MCF 10A (cell line): ENCODE data around the gene TRAPPC3. TPM values are rescaled to one million over a fixed set of nuclear protein-coding genes. Genes with fewer than 3 reads are reported as not detected.
"Not testable (repeated sequence)": the region's sequence is repeated elsewhere in the genome, so short reads cannot be mapped to it uniquely, and the experiment has no call there.

Experiments
- Bru-seq: library from RNA; stranded (reverse); fragments of 400-500 nt; gene quantifications from one replicate; lab custom pipeline; 2021; lab: Mats Ljungman, UMichigan
- BruChase-seq, 2 experiments: library from RNA; stranded (reverse); fragments of 400-500 nt; gene quantifications; one replicate each; lab custom pipeline; 2021; lab: Mats Ljungman, UMichigan
- BruUV-seq: library from RNA; stranded (reverse); fragments of 400-500 nt; replicated peaks from 2 replicates; lab custom pipeline; 2021; lab: Mats Ljungman, UMichigan
- CTCF ChIA-PET: fragments of 300-600 bp; sonication (Branson Sonifier 250); formaldehyde crosslinking; extraction: SDS; loops from one replicate; lab custom pipeline; 2021; ENCODE audit warnings: antibody characterized with exemption, inconsistent platforms; lab: Yijun Ruan, JAX
- POLR2A ChIA-PET: fragments of 300-600, 350-650 bp; sonication (Branson Sonifier 250); formaldehyde crosslinking; extraction: SDS; loops from one replicate; lab custom pipeline; 2020; ENCODE audit warnings: antibody characterized with exemption, inconsistent platforms; lab: Yijun Ruan, JAX
- DNase-seq: peaks from one replicate; pipeline ENCODE4 v3.0.0-alpha.2; 2018; ENCODE audit not compliant: unreplicated experiment
- H3K27ac Mint-ChIP-seq: one replicate; pipeline ENCODE4 v1.8.0; 2022; ENCODE audit warnings: mild to moderate bottlenecking, low read depth, mixed read lengths; ENCODE audit not compliant: unreplicated experiment
- H3K27me3 Mint-ChIP-seq: one replicate; pipeline ENCODE4 v1.8.0; 2022; ENCODE audit warnings: mixed read lengths; ENCODE audit not compliant: insufficient read depth, unreplicated experiment
- H3K36me3 Mint-ChIP-seq: one replicate; pipeline ENCODE4 v1.8.0; 2022; ENCODE audit warnings: mild to moderate bottlenecking, moderate library complexity, mixed read lengths; ENCODE audit not compliant: insufficient read depth, unreplicated experiment
- H3K4me1 Mint-ChIP-seq: one replicate; pipeline ENCODE4 v1.8.0; 2022; ENCODE audit warnings: mixed read lengths; ENCODE audit not compliant: insufficient read depth, unreplicated experiment
- H3K4me3 Mint-ChIP-seq: one replicate; pipeline ENCODE4 v1.8.0; 2022; ENCODE audit warnings: mild to moderate bottlenecking, moderate library complexity, mixed read lengths; ENCODE audit not compliant: unreplicated experiment
- H3K9me3 Mint-ChIP-seq: one replicate; pipeline ENCODE4 v1.8.0; 2022; ENCODE audit warnings: mixed read lengths; ENCODE audit not compliant: unreplicated experiment
- intact Hi-C: fragments of 100-400 bp; cut with micrococcal nuclease; formaldehyde crosslinking; loops from 2 replicates; pipeline ENCODE4 v1.14.1; 2022
- long read RNA-seq: library from polyadenylated mRNA; stranded (forward); transcript quantifications from one replicate; pipeline ENCODE4 v2.0.0, GENCODE V29; 2022
- total RNA-seq: library from RNA; stranded (reverse); gene quantifications from 2 replicates; pipeline ENCODE4 v1.2.3, GENCODE V29; 2022
- TF ChIP-seq, protein P1 (sequence below): fragments of 200-600 bp; IDR thresholded peaks from one replicate; pipeline ENCODE4 v1.8.0; 2022; ENCODE audit warnings: antibody characterized with exemption, mild to moderate bottlenecking; ENCODE audit not compliant: unreplicated experiment

The TRAPPC3 gene
- 72.8 and 75.5 TPM in 2 replicates for total RNA-seq
- Bru-seq, nascent RNA = percentile 75 among the genes with signal in this experiment
- BruChase-seq, experiment 1, labeled RNA remaining after a 6-hour chase = percentile 87 among the genes with signal in this experiment
- BruChase-seq, experiment 2, labeled RNA remaining after a 2-hour chase = percentile 85 among the genes with signal in this experiment
- long read RNA-seq, transcript TRAPPC3-204 (5 exons, 1,265 nt) = major isoform, 31 of 39 reads
- long read RNA-seq, partial matches to known transcripts = 1 of 39 reads
- long read RNA-seq, other reads (novel, unspliced or antisense) = 5 of 39 reads

- intact Hi-C loops = loop anchor here (1.0 kb wide), 7 partner anchors 12 to 271 kb away; partner anchors contain the start of gene THRAP3
- Mint-ChIP-seq H3K36me3 (peaks cover 7% of the 10 kb centered on the region), H3K27ac (peak within 1 kb of the TSS; percentile 100), H3K4me3 (peak within 1 kb of the TSS; percentile 100), H3K4me1 (peaks cover 24% of the 10 kb centered on the region), H3K9me3 (no peaks in the 10 kb centered on the region), H3K27me3 (no peaks in the 10 kb centered on the region)
- TF ChIP-seq, protein P1, sequence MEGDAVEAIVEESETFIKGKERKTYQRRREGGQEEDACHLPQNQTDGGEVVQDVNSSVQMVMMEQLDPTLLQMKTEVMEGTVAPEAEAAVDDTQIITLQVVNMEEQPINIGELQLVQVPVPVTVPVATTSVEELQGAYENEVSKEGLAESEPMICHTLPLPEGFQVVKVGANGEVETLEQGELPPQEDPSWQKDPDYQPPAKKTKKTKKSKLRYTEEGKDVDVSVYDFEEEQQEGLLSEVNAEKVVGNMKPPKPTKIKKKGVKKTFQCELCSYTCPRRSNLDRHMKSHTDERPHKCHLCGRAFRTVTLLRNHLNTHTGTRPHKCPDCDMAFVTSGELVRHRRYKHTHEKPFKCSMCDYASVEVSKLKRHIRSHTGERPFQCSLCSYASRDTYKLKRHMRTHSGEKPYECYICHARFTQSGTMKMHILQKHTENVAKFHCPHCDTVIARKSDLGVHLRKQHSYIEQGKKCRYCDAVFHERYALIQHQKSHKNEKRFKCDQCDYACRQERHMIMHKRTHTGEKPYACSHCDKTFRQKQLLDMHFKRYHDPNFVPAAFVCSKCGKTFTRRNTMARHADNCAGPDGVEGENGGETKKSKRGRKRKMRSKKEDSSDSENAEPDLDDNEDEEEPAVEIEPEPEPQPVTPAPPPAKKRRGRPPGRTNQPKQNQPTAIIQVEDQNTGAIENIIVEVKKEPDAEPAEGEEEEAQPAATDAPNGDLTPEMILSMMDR = peak; percentile 91
- ChIA-PET CTCF (interaction anchor here (0.7 to 7.8 kb wide), 45 partner anchors 10 to 1323 kb away, joined by 3 to 194 read pairs (median 6); partner anchors contain the start of genes LSM10 and THRAP3), POLR2A (interaction anchor here (0.6 to 5.2 kb wide), 45 partner anchors 12 to 1365 kb away, joined by 3 to 94 read pairs (median 4); partner anchors contain the start of genes ADPRS, AGO1, LSM10 and MEAF6)
- peak; percentile 100 for DNase-seq
- no TSS peak for BruUV-seq
These were observed at the start of gene TRAPPC3 for GRCh38 chr1:36149237-36149972. TRAPPC3 (minus strand) TSS chr1:36149486; CDS start chr1:36149378, 108 bp downstream.

GRCh38 chr1:36198641-36199040 lies 49.4 kb upstream of the TRAPPC3 start:
- POLR2A ChIA-PET = interaction anchor here (1.0 to 3.7 kb wide), 3 partner anchors 26 to 49 kb away, joined by 4 to 31 read pairs (median 11); partner anchors contain the start of genes THRAP3 and TRAPPC3
- Mint-ChIP-seq H3K27ac (no peak overlapping the region), H3K4me3 (no peak overlapping the region), H3K36me3 (no peaks in the 10 kb centered on the region), H3K9me3 (no peaks in the 10 kb centered on the region), H3K4me1 (peaks cover 17% of the 10 kb centered on the region), H3K27me3 (no peaks in the 10 kb centered on the region)
- no TSS peak for BruUV-seq
- TF ChIP-seq, protein P1 = no peak
- CTCF ChIA-PET = interaction anchor here (0.6 to 3.2 kb wide), 3 partner anchors 10 to 207 kb away, joined by 3 to 13 read pairs (median 3); no protein-coding TSS in a partner anchor
- no peak for DNase-seq
- intact Hi-C loops = no loop called here

GRCh38 chr1:36196805-36197204 lies 47.5 kb upstream of the TRAPPC3 start:
- H3K36me3 Mint-ChIP-seq, intact Hi-C loops, POLR2A ChIA-PET, H3K9me3 Mint-ChIP-seq, DNase-seq, H3K27me3 Mint-ChIP-seq, H3K27ac Mint-ChIP-seq, BruUV-seq, H3K4me3 Mint-ChIP-seq: not testable (repeated sequence)
- H3K4me1 Mint-ChIP-seq = peaks cover 12% of the 10 kb centered on the region
- CTCF ChIA-PET = interaction anchor here (1.0 to 3.2 kb wide), 3 partner anchors 8 to 20 kb away, joined by 3 to 13 read pairs (median 3); no protein-coding TSS in a partner anchor

- TF ChIP-seq, protein P1 = peak; percentile 85
- no peaks in the 10 kb centered on the region for H3K27me3 Mint-ChIP-seq
- no TSS peak for BruUV-seq
- H3K4me3 Mint-ChIP-seq = no peak overlapping the region
- peaks cover 15% of the 10 kb centered on the region for H3K4me1 Mint-ChIP-seq
- peak overlapping the region; percentile 43 for H3K27ac Mint-ChIP-seq
- no peaks in the 10 kb centered on the region for H3K9me3 Mint-ChIP-seq
- ChIA-PET POLR2A (interaction anchor here (0.9 to 3.9 kb wide), 8 partner anchors 13 to 257 kb away, joined by 4 to 61 read pairs (median 7); partner anchors contain the start of genes AGO3, MAP7D1, THRAP3 and TRAPPC3), CTCF (interaction anchor here (0.5 to 10.2 kb wide), 56 partner anchors 10 to 1157 kb away, joined by 3 to 194 read pairs (median 5); partner anchors contain the start of genes MAP7D1, SH3D21, THRAP3 and TRAPPC3)
- intact Hi-C loops = loop anchor here (1.0 to 2.0 kb wide), 6 partner anchors 27 to 233 kb away; partner anchors contain the start of genes THRAP3 and TRAPPC3
- peaks cover 6% of the 10 kb centered on the region for H3K36me3 Mint-ChIP-seq
- DNase-seq = peak; percentile 91
These were observed 38.7 kb upstream of the TRAPPC3 start for GRCh38 chr1:36187800-36188593.
